MM.1S (cell line): ENCODE data around the gene USPL1.

Experiments
- DNase-seq: peaks from one replicate; pipeline ENCODE4 v3.0.0-alpha.2; 2015
- H2AFZ ChIP-seq: fragments of 300-600 bp; sonication (generic); 2 replicates; pipeline ENCODE4 v1.6.0; 2016; ENCODE audit warnings: antibody characterized with exemption, low read length
- H3F3A ChIP-seq: fragments of 300-600 bp; sonication (generic); 2 replicates; pipeline ENCODE4 v1.6.1; 2016; ENCODE audit warnings: mild to moderate bottlenecking, antibody characterized with exemption, low read length, moderate library complexity, mixed read lengths; ENCODE audit not compliant: insufficient read depth
- H3K27ac ChIP-seq: fragments of 300-600 bp; sonication (generic); 2 replicates; pipeline ENCODE4 v1.5.1; 2016; ENCODE audit warnings: mild to moderate bottlenecking, low read length
- H3K27me3 ChIP-seq: fragments of 300-600 bp; sonication (generic); replicated peaks from 2 replicates; pipeline ENCODE4 v1.6.0; 2016; ENCODE audit warnings: low read length; ENCODE audit not compliant: insufficient read depth
- H3K36me3 ChIP-seq: fragments of 300-600 bp; sonication (generic); replicated peaks from 2 replicates; pipeline ENCODE4 v1.6.1; 2016; ENCODE audit warnings: mild to moderate bottlenecking, low read length, mixed read lengths; ENCODE audit not compliant: insufficient read depth
- H3K4me1 ChIP-seq: fragments of 300-600 bp; sonication (generic); 2 replicates; pipeline ENCODE4 v1.6.1; 2016; ENCODE audit warnings: low read length, mixed read lengths
- H3K4me2 ChIP-seq: fragments of 300-600 bp; sonication (generic); 2 replicates; pipeline ENCODE4 v1.6.0; 2016; ENCODE audit warnings: low read depth, low read length
- H3K4me3 ChIP-seq: fragments of 300-600 bp; sonication (generic); 2 replicates; pipeline ENCODE4 v1.5.1; 2016; ENCODE audit warnings: low read length, mixed read lengths
- H3K79me2 ChIP-seq: fragments of 300-600 bp; sonication (generic); 2 replicates; pipeline ENCODE4 v1.6.1; 2016; ENCODE audit warnings: mixed run types, low read length, mixed read lengths
- H3K9ac ChIP-seq: fragments of 300-600 bp; sonication (generic); 2 replicates; pipeline ENCODE4 v1.6.1; 2016; ENCODE audit warnings: low read length, mixed read lengths
- H3K9me2 ChIP-seq: fragments of 300-600 bp; sonication (generic); replicated peaks from 2 replicates; pipeline ENCODE4 v1.6.1; 2016; ENCODE audit warnings: mild to moderate bottlenecking, low read length, mixed read lengths; ENCODE audit not compliant: insufficient read depth
- H3K9me3 ChIP-seq: fragments of 300-600 bp; sonication (generic); replicated peaks from 2 replicates; pipeline ENCODE4 v1.6.1; 2016; ENCODE audit warnings: mild to moderate bottlenecking, low read length, mixed read lengths; ENCODE audit not compliant: insufficient read depth
- H4K20me1 ChIP-seq: fragments of 300-600 bp; sonication (generic); 2 replicates; pipeline ENCODE4 v1.6.1; 2016; ENCODE audit warnings: mild to moderate bottlenecking, low read length, moderate library complexity, mixed read lengths; ENCODE audit not compliant: insufficient read depth
- EZH2 ChIP-seq: fragments of 300-600 bp; sonication (generic); optimal IDR thresholded peaks from 2 replicates; pipeline ENCODE3; 2017; ENCODE audit warnings: low read depth, mild to moderate bottlenecking, antibody characterized with exemption, low read length, mixed read lengths
- EZH2phosphoT487 ChIP-seq: fragments of 300-600 bp; sonication (generic); IDR thresholded peaks from 2 replicates; pipeline ENCODE4 v1.6.1; 2018; ENCODE audit warnings: antibody characterized with exemption, low read length
- TF ChIP-seq, protein P1 (sequence below): fragments of 300-600 bp; sonication (generic); IDR thresholded peaks from 2 replicates; pipeline ENCODE4 v1.5.1; 2016; ENCODE audit warnings: antibody characterized with exemption, low read length, mixed read lengths

USPL1 gene

DNA sequence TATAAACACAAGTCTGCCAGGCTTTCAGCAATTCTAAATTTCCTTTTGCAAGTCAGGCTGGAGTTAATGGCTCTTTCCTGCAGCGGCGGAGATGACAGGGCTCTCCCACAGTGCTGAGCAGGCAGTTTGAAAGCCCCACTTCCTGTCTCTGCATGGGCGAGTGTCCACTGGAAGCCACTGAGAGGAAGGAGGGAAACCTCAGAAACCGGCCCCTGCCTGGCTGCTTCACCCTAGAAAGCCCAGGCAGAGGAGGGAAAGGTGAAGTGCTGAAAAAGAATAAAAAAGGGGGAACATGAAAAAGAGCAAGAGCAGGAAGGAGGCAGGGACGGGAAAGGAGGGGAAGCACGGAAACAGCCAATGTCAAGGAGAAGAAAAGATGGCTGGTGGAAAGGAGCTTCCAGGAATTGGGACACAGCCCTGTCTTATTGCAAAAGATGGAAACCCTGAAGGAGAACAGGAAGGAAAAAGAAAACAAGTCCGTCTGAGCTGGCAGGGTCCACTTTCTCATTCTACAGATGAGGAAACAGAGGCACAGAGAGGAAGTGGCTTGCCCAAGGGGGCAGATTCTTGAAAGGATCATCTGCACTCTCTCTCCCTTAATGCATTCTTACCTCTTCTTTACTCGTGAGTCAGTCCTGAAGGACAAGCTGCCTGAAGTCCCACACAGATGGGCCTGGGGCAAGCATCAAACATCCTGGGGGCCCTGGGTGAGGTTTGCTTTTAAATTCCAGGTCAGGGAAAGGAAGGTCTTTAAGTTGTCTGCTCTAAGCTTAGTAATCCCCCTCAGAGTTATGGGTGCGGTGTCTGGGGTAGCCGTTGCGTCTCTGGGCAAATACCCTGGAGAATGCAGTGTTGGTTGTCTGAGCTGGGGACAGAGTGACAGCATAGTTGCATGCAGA lies 78.8 kb downstream of the USPL1 start:
- TF ChIP-seq, protein P1, sequence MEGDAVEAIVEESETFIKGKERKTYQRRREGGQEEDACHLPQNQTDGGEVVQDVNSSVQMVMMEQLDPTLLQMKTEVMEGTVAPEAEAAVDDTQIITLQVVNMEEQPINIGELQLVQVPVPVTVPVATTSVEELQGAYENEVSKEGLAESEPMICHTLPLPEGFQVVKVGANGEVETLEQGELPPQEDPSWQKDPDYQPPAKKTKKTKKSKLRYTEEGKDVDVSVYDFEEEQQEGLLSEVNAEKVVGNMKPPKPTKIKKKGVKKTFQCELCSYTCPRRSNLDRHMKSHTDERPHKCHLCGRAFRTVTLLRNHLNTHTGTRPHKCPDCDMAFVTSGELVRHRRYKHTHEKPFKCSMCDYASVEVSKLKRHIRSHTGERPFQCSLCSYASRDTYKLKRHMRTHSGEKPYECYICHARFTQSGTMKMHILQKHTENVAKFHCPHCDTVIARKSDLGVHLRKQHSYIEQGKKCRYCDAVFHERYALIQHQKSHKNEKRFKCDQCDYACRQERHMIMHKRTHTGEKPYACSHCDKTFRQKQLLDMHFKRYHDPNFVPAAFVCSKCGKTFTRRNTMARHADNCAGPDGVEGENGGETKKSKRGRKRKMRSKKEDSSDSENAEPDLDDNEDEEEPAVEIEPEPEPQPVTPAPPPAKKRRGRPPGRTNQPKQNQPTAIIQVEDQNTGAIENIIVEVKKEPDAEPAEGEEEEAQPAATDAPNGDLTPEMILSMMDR = no peak
- TF ChIP-seq EZH2 (no peak), EZH2phosphoT487 (no peak)
- Histone ChIP-seq H2AFZ (peak overlapping the region; percentile 61; the same call in 1 of the 2 replicates), H3K4me1 (peaks cover 30% of the 10 kb centered on the region), H3K36me3 (no peaks in the 10 kb centered on the region), H3K4me3 (peak overlapping the region; percentile 31; the same call in 1 of the 2 replicates), H3K4me2 (peak overlapping the region; percentile 89), H3K9me2 (no peaks in the 10 kb centered on the region), H3K27me3 (no peaks in the 10 kb centered on the region), H3K27ac (peak overlapping the region; percentile 58), H3K9me3 (no peaks in the 10 kb centered on the region), H4K20me1 (no peaks in the 10 kb centered on the region), H3F3A (peaks cover 16% of the 10 kb centered on the region; the same call in 1 of the 2 replicates), H3K9ac (peak overlapping the region; percentile 16; the same call in 1 of the 2 replicates), H3K79me2 (no peaks in the 10 kb centered on the region)
- peak; percentile 55 for DNase-seq

DNA sequence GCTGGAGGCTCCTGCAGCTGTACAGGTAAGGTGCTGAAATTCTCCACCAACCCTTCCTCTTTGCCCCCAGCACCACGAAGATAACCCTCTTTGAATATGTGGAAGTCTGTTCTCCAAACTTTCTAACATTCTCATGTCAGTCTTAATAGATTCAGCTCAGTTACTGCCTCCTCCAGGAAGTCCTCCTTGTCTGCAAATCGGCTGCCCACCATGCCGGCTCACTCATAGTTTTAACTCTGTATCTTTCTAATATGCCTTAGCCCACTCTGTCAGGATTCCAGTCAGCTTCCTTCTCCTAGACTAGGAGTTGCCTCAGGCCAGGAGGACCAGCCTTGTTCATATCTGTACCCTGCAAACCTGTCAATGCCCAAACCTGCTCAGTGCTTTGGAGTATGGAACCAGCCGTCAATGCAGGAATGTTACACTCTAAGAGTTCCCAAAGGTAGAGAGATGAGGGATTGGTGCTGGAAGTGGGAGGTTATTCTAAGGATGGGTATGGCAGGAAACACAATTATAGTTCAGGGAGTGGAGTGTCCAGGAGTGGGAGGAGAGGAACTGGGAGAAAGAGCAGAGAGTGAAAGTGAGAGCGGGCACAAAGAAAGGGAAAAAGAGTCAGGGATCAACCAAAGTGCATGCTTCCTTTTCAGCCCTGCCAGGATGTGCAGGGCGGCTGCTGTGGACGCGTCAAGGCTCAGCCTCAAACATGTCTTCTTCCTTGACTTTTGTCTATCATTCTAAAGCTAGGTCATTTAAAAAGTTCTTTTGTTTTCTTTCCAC lies 79.6 kb downstream of the USPL1 start:
- no peaks in the 10 kb centered on the region for H3K27me3 ChIP-seq
- H4K20me1 ChIP-seq = no peaks in the 10 kb centered on the region
- H2AFZ ChIP-seq = no peak overlapping the region
- H3K4me1 ChIP-seq = peaks cover 35% of the 10 kb centered on the region
- H3K9me3 ChIP-seq = no peaks in the 10 kb centered on the region
- no peaks in the 10 kb centered on the region for H3K9me2 ChIP-seq
- H3F3A ChIP-seq = peaks cover 16% of the 10 kb centered on the region; the same call in 1 of the 2 replicates
- H3K36me3 ChIP-seq = no peaks in the 10 kb centered on the region
- no peak overlapping the region for H3K4me2 ChIP-seq
- no peak overlapping the region for H3K27ac ChIP-seq
- no peak for TF ChIP-seq EZH2
- TF ChIP-seq EZH2phosphoT487 = no peak
- TF ChIP-seq, protein P1 = no peak
- no peaks in the 10 kb centered on the region for H3K79me2 ChIP-seq
- no peak overlapping the region for H3K4me3 ChIP-seq
- no peak overlapping the region for H3K9ac ChIP-seq
- DNase-seq = no peak

DNA sequence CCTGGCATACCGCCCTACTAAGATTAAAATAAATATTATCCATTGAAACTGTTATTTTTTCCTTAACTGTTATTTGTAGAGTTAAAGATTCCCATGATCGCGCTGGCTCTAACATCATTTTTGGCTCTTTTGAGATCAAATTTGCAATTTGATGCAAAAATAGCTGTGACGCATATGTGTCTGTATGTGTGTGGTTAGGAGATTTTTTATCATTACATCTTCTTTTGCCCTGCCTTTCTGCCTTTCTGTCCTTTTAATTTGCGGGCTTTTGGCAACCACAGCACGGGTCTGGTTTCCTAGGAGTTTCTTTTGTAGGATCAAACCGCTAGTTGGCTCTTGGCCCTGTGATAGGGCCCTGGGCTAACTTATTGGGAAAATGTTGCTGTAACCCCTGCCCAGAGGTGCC lies 80.3 kb downstream of the USPL1 start:
- no peak for DNase-seq
- Histone ChIP-seq H4K20me1 (no peaks in the 10 kb centered on the region), H2AFZ (no peak overlapping the region), H3K4me1 (peaks cover 41% of the 10 kb centered on the region), H3K9me2 (no peaks in the 10 kb centered on the region), H3K4me2 (no peak overlapping the region), H3F3A (peaks cover 16% of the 10 kb centered on the region; the same call in 1 of the 2 replicates), H3K36me3 (no peaks in the 10 kb centered on the region), H3K4me3 (no peak overlapping the region), H3K9me3 (no peaks in the 10 kb centered on the region), H3K27ac (no peak overlapping the region), H3K9ac (no peak overlapping the region), H3K27me3 (no peaks in the 10 kb centered on the region), H3K79me2 (no peaks in the 10 kb centered on the region)
- TF ChIP-seq, protein P1 = no peak
- no peak for TF ChIP-seq EZH2phosphoT487
- TF ChIP-seq EZH2 = no peak
